Endothelial cell of umbilical vein (primary cell): Measurements from ENCODE around the gene SPSB1. TPM values are rescaled to one million over a fixed set of nuclear protein-coding genes. Genes with fewer than 3 reads are reported as not detected.
"Not testable (repeated sequence)": the region's sequence is repeated elsewhere in the genome, so short reads cannot be mapped to it uniquely, and the experiment has no call there.

ENCODE experiments used
- BruUV-seq: library from RNA; stranded (reverse); fragments of 400-500 nt; replicated peaks from 2 replicates; lab custom pipeline; 2021; lab: Mats Ljungman, UMichigan
- CTCF ChIA-PET: fragments of 300-600, 350-600 bp; sonication (Branson Sonifier 250); formaldehyde crosslinking; loops from one replicate; lab custom pipeline; 2021; ENCODE audit warnings: antibody characterized with exemption, inconsistent platforms; lab: Charles Lee
- POLR2A ChIA-PET: fragments of 300-600, 350-600 bp; sonication (Branson Sonifier 250); formaldehyde crosslinking; loops from one replicate; lab custom pipeline; 2021; ENCODE audit warnings: antibody characterized with exemption, inconsistent platforms; lab: Charles Lee
- DNase-seq: peaks from one replicate; pipeline ENCODE4 v3.0.0-alpha.2; 2011; ENCODE audit warnings: low read depth, low spot score
- FAIRE-seq: peaks from 2 replicates; lab custom pipeline; 2011; peaks lifted over from hg19 to GRCh38; lab: Jason Lieb, UNC
- H2AFZ ChIP-seq: 2 replicates; pipeline ENCODE4 v1.6.0; 2012; ENCODE audit warnings: low read depth, low read length, control low read depth, inconsistent platforms
- H3K27ac ChIP-seq: 2 replicates; pipeline ENCODE4 v1.5.1; 2011; ENCODE audit warnings: low read depth, mild to moderate bottlenecking, control low read depth, low read length, moderate library complexity; ENCODE audit not compliant: insufficient read depth
- H3K27me3 ChIP-seq, 2 experiments: 2 replicates each; pipeline versions ENCODE4 v1.6.0 to v1.6.1; 2011; ENCODE audit warnings: low read length in 2 of 2, mixed read lengths in 1 of 2; ENCODE audit not compliant: control insufficient read depth in 2 of 2, insufficient read depth in 2 of 2
- H3K36me3 ChIP-seq, 2 experiments: 2 replicates in 1 of 2; 3 replicates in 1 of 2; pipeline ENCODE4 v1.5.1; 2011; ENCODE audit warnings: low read length in 2 of 2, mild to moderate bottlenecking in 1 of 2, moderate library complexity in 1 of 2; ENCODE audit not compliant: control insufficient read depth in 2 of 2, insufficient read depth in 2 of 2; ENCODE audit errors: extremely low read depth in 1 of 2
- H3K4me1 ChIP-seq: 3 replicates; pipeline ENCODE4 v1.5.1; 2011; ENCODE audit warnings: mild to moderate bottlenecking, low read length; ENCODE audit not compliant: control insufficient read depth, insufficient read depth; ENCODE audit errors: extremely low read depth
- H3K4me2 ChIP-seq: 2 replicates; pipeline ENCODE4 v1.6.1; 2011; ENCODE audit warnings: low read length, control low read depth, mixed read lengths; ENCODE audit not compliant: insufficient read depth
- H3K4me3 ChIP-seq, 3 experiments: fragments of 200-600 bp in 1 of 3; sonication (generic), shearing (Covaris generic) in 1 of 3; replicated peaks in 1 of 3; 2 replicates each; pipeline ENCODE4 v1.5.1; 2011 to 2016; ENCODE audit warnings: control low read depth in 3 of 3, low read length in 3 of 3, mild to moderate bottlenecking in 2 of 3, inconsistent platforms in 1 of 3, low read depth in 1 of 3, moderate library complexity in 1 of 3; ENCODE audit not compliant: insufficient read depth in 1 of 3
- H3K79me2 ChIP-seq: 2 replicates; pipeline ENCODE4 v1.6.0; 2012; ENCODE audit warnings: low read length, inconsistent platforms; ENCODE audit not compliant: control insufficient read depth, insufficient read depth
- H3K9ac ChIP-seq: replicated peaks from 2 replicates; pipeline ENCODE3; 2011; ENCODE audit warnings: low read length, control low read depth; ENCODE audit not compliant: insufficient read depth; ENCODE audit errors: extremely low read depth
- H3K9me1 ChIP-seq: replicated peaks from 3 replicates; pipeline ENCODE4 v1.6.0; 2011; ENCODE audit warnings: mild to moderate bottlenecking, low read length; ENCODE audit not compliant: control insufficient read depth, insufficient read depth; ENCODE audit errors: extremely low read depth
- H3K9me3 ChIP-seq: replicated peaks from 2 replicates; pipeline ENCODE4 v1.5.1; 2012; ENCODE audit warnings: low read length, inconsistent platforms; ENCODE audit not compliant: control insufficient read depth, insufficient read depth
- H4K20me1 ChIP-seq: replicated peaks from 2 replicates; pipeline ENCODE3; 2011; ENCODE audit warnings: mild to moderate bottlenecking, low read length; ENCODE audit not compliant: control insufficient read depth, insufficient read depth; ENCODE audit errors: extremely low read depth
- EZH2 ChIP-seq: IDR thresholded peaks from 2 replicates; pipeline ENCODE4 v1.6.1; 2012; ENCODE audit warnings: borderline replicate concordance, low read depth, mild to moderate bottlenecking, moderate library complexity, low read length, inconsistent platforms; ENCODE audit not compliant: severe bottlenecking
- FOS ChIP-seq: IDR thresholded peaks from 2 replicates; pipeline ENCODE4 v1.6.1; 2011; ENCODE audit warnings: mild to moderate bottlenecking, low read length, moderate library complexity, borderline replicate concordance; ENCODE audit not compliant: insufficient read depth
- GATA2 ChIP-seq: IDR thresholded peaks from 2 replicates; pipeline ENCODE4 v1.7.0; 2011; ENCODE audit warnings: low read depth, mild to moderate bottlenecking, moderate library complexity, mixed read lengths, low read length; ENCODE audit not compliant: insufficient read length, insufficient read depth
- JUN ChIP-seq: IDR thresholded peaks from 2 replicates; pipeline ENCODE4 v1.6.1; 2011; ENCODE audit warnings: borderline replicate concordance, low read depth; ENCODE audit not compliant: insufficient read length, insufficient read depth
- MYC ChIP-seq: IDR thresholded peaks from one replicate; pipeline ENCODE4 v1.6.1; 2011; ENCODE audit warnings: mild to moderate bottlenecking, low read depth, low read length
- POLR2A ChIP-seq: IDR thresholded peaks from 2 replicates; pipeline ENCODE4 v1.6.1; 2012; ENCODE audit warnings: low read depth, mild to moderate bottlenecking, control low read depth, low read length
- POLR2AphosphoS5 ChIP-seq: IDR thresholded peaks from 2 replicates; pipeline ENCODE4 v1.6.1; 2012; ENCODE audit warnings: low read depth, mild to moderate bottlenecking, control low read depth, low read length, moderate library complexity; ENCODE audit not compliant: insufficient read depth
- dilution Hi-C: fragments of 300-500 bp; cut with MboI; formaldehyde crosslinking; loops from one replicate; pipeline ENCODE4 v1.15.0; 2019; ENCODE audit warnings: low sequenced_read_pairs; ENCODE audit not compliant: extremely low pct_ligation_motif_present
- intact Hi-C: fragments of 100-400 bp; cut with micrococcal nuclease; formaldehyde crosslinking; loops from one replicate; pipeline ENCODE4 v1.10.0; 2022
- polyA plus RNA-seq, 4 experiments: library from polyadenylated mRNA; depleted of rRNA in 3 of 4; stranded (reverse) in 3 of 4; unstranded in 1 of 4; fragments of >200 nt; gene quantifications; 2 replicates each; pipeline versions ENCODE4 v1.2.1 to v1.2.3, GENCODE V29; 2011 to 2012; ENCODE audit warnings: missing spikeins in 1 of 4
- total RNA-seq: library from RNA; stranded (reverse); gene quantifications from 2 replicates; pipeline ENCODE4 v1.2.3, GENCODE V29; 2021
- TF ChIP-seq, protein P1 (sequence below): IDR thresholded peaks from 2 replicates; pipeline ENCODE4 v1.6.1; 2011; ENCODE audit not compliant: insufficient read depth, insufficient read length
- TF ChIP-seq, protein P2 (sequence below), 2 donors: IDR thresholded peaks; 1 replicate in 1 of 2; 2 replicates in 1 of 2; pipeline ENCODE4 v1.5.1; 2011; ENCODE audit warnings: low read length in 2 of 2, mild to moderate bottlenecking in 2 of 2, moderate library complexity in 2 of 2, control low read depth in 1 of 2, inconsistent platforms in 1 of 2, low read depth in 1 of 2; ENCODE audit not compliant: insufficient read depth in 1 of 2; ENCODE audit errors: extremely low read depth in 1 of 2

SPSB1 gene
- total and polyA plus RNA-seq, 2 donors (not counting 3 experiments of a cell fraction or from before 2014, with no cell fraction given) = 41.9 to 61.2 TPM

DNA sequence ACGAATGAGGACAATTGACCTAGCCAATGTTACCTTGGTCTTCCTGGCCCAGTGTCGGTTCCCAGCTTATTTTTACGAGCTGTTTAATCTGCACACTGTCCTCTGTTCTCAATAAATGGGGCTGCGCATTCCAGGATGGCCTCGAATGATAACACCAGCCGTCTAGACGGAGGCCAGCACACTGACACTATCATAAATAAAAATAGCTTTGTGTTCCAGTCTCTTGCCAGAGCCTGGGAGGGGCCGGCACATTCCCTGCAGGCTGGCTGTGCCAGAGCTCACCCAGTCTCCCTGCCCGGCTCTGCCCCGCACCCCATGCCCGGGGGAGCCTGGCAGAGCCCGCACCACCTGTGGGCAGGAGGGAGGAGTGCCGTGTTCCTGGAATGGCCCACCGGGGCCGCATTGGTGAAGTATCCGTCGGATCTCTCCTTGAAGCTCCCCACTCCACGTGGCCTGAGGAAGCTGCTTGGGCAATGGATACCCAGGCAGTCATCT is 92.1 kb downstream of the SPSB1 start:
- dilution Hi-C loops = no loop called here
- POLR2A ChIA-PET = interaction anchor here (1.4 kb wide), 1 partner anchor 13 kb away, joined by 6 read pairs; no protein-coding TSS in a partner anchor
- DNase-seq = peak; percentile 50

DNA sequence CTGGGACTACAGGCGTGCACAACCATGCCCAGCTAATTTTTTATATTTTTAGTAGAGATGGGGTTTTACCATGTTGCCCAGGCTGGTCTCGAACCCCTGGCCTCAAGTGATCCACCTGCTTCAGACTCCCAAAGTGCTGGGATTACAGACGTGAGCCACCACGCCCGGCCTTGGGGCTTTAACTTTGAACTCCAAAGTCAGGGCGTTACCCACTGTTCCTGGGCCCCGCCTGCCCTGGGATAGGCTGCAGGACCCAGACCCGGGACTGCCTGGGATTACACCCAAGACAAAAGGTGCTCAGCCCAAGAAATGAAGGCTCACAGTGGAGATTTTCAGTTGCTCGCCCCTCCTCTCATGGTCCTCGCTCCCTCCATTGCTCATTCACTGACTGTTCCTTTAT is 92.7 kb downstream of the SPSB1 start:
- DNase-seq, FAIRE-seq, H3K27ac ChIP-seq, H3K27me3 ChIP-seq, H3K4me3 ChIP-seq, H3K4me2 ChIP-seq, H2AFZ ChIP-seq, BruUV-seq, H4K20me1 ChIP-seq, dilution Hi-C loops, H3K4me1 ChIP-seq, H3K9me1 ChIP-seq, intact Hi-C loops, H3K79me2 ChIP-seq, H3K9ac ChIP-seq, H3K36me3 ChIP-seq, H3K9me3 ChIP-seq: not testable (repeated sequence)
- POLR2A ChIA-PET = interaction anchor here (1.4 kb wide), 1 partner anchor 13 kb away, joined by 6 read pairs; no protein-coding TSS in a partner anchor
- CTCF ChIA-PET = interaction anchor here (0.7 to 4.2 kb wide), 6 partner anchors 10 to 70 kb away, joined by 3 to 19 read pairs (median 4); no protein-coding TSS in a partner anchor

More for the DNA sequence above, 92.1 kb downstream of the SPSB1 start:
- TF ChIP-seq, protein P1, sequence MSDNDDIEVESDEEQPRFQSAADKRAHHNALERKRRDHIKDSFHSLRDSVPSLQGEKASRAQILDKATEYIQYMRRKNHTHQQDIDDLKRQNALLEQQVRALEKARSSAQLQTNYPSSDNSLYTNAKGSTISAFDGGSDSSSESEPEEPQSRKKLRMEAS = no peak
- no peak for TF ChIP-seq POLR2AphosphoS5
- TF ChIP-seq, protein P2, sequence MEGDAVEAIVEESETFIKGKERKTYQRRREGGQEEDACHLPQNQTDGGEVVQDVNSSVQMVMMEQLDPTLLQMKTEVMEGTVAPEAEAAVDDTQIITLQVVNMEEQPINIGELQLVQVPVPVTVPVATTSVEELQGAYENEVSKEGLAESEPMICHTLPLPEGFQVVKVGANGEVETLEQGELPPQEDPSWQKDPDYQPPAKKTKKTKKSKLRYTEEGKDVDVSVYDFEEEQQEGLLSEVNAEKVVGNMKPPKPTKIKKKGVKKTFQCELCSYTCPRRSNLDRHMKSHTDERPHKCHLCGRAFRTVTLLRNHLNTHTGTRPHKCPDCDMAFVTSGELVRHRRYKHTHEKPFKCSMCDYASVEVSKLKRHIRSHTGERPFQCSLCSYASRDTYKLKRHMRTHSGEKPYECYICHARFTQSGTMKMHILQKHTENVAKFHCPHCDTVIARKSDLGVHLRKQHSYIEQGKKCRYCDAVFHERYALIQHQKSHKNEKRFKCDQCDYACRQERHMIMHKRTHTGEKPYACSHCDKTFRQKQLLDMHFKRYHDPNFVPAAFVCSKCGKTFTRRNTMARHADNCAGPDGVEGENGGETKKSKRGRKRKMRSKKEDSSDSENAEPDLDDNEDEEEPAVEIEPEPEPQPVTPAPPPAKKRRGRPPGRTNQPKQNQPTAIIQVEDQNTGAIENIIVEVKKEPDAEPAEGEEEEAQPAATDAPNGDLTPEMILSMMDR (IDR thresholded peaks at IDR 0.05; ENCODE audit: extremely low read depth in 1 of 2, insufficient read depth in 1 of 2, low read depth in 1 of 2, low read length in 2 of 2) = no peak
- no peak for TF ChIP-seq FOS
- TF ChIP-seq MYC = no peak
- TF ChIP-seq GATA2 = no peak
- TF ChIP-seq JUN = no peak
- TF ChIP-seq EZH2 = no peak
- no peak for TF ChIP-seq POLR2A
- no peak overlapping the region for H3K27ac ChIP-seq
- no peak overlapping the region for H3K9ac ChIP-seq
- H2AFZ ChIP-seq = peak overlapping the region; percentile 0
- FAIRE-seq = peak; percentile 8
- no peaks in the 10 kb centered on the region for H3K27me3 ChIP-seq
- CTCF ChIA-PET = interaction anchor here (0.7 to 4.2 kb wide), 5 partner anchors 12 to 70 kb away, joined by 3 to 19 read pairs (median 4); no protein-coding TSS in a partner anchor
- H3K79me2 ChIP-seq = no peaks in the 10 kb centered on the region
- intact Hi-C loops = no loop called here
- no peaks in the 10 kb centered on the region for H3K36me3 ChIP-seq
- no peaks in the 10 kb centered on the region for H3K9me1 ChIP-seq
- no peak overlapping the region for H3K4me2 ChIP-seq
- no TSS peak for BruUV-seq
- peaks cover 8% of the 10 kb centered on the region for H3K4me1 ChIP-seq
- H4K20me1 ChIP-seq = no peaks in the 10 kb centered on the region
- no peaks in the 10 kb centered on the region for H3K9me3 ChIP-seq
- no peak overlapping the region for H3K4me3 ChIP-seq
